Hepatocyte (in vitro differentiated cells): ENCODE measurements around the gene TMEM87A. TPM values are rescaled to one million over a fixed set of nuclear protein-coding genes. Genes with fewer than 3 reads are reported as not detected.

Experiments
- DNase-seq: peaks from one replicate; pipeline ENCODE4 v3.0.0-alpha.2; 2016; ENCODE audit warnings: low spot score
- H2AFZ ChIP-seq: fragments of 200-600 bp; sonication (generic); 2 replicates; pipeline ENCODE4 v1.6.0; 2016; ENCODE audit warnings: antibody characterized with exemption, mild to moderate bottlenecking
- H3K27ac ChIP-seq: fragments of 200-600 bp; sonication (generic); 2 replicates; pipeline ENCODE4 v1.5.1; 2016; ENCODE audit warnings: mild to moderate bottlenecking
- H3K27me3 ChIP-seq: fragments of 200-600 bp; sonication (generic); 2 replicates; pipeline ENCODE4 v1.6.1; 2016
- H3K36me3 ChIP-seq: fragments of 200-600 bp; sonication (generic); replicated peaks from 2 replicates; pipeline ENCODE4 v1.5.1; 2016; ENCODE audit warnings: low read depth; ENCODE audit not compliant: insufficient read depth
- H3K4me1 ChIP-seq: fragments of 200-600 bp; sonication (generic); 2 replicates; pipeline ENCODE4 v1.5.1; 2016; ENCODE audit warnings: mild to moderate bottlenecking, moderate library complexity; ENCODE audit not compliant: insufficient read depth
- H3K4me2 ChIP-seq: fragments of 200-600 bp; sonication (generic); 2 replicates; pipeline ENCODE4 v1.6.0; 2016
- H3K4me3 ChIP-seq: fragments of 200-600 bp; sonication (generic); 2 replicates; pipeline ENCODE4 v1.5.1; 2016; ENCODE audit warnings: mild to moderate bottlenecking
- H3K79me2 ChIP-seq: fragments of 200-600 bp; sonication (generic); 2 replicates; pipeline ENCODE4 v1.6.0; 2017; ENCODE audit warnings: mild to moderate bottlenecking
- H3K9me2 ChIP-seq: fragments of 200-600 bp; sonication (generic); replicated peaks from 2 replicates; pipeline ENCODE4 v1.6.0; 2017; ENCODE audit warnings: mild to moderate bottlenecking; ENCODE audit not compliant: insufficient read depth
- H3K9me3 ChIP-seq: fragments of 200-600 bp; sonication (generic); 2 replicates; pipeline ENCODE4 v1.5.1; 2016; ENCODE audit warnings: low read depth, mild to moderate bottlenecking
- H4K20me1 ChIP-seq: fragments of 200-600 bp; sonication (generic); 2 replicates; pipeline ENCODE4 v1.6.0; 2016; ENCODE audit warnings: mild to moderate bottlenecking; ENCODE audit not compliant: insufficient read depth, poor library complexity, severe bottlenecking
- EZH2 ChIP-seq: fragments of 200-600 bp; sonication (generic); IDR thresholded peaks from 2 replicates; pipeline ENCODE4 v1.6.1; 2016; ENCODE audit warnings: antibody characterized with exemption, mild to moderate bottlenecking, borderline replicate concordance
- EZH2phosphoT487 ChIP-seq: fragments of 200-600 bp; sonication (generic); IDR thresholded peaks from one replicate; pipeline ENCODE4 v1.6.1; 2018; ENCODE audit warnings: antibody characterized with exemption, mild to moderate bottlenecking, low read depth, moderate library complexity; ENCODE audit not compliant: unreplicated experiment, severe bottlenecking
- WGBS: methylation state at CpG from one replicate; pipeline ENCODE4 v1.1.6; 2016; ENCODE audit warnings: low lambda C conversion rate; ENCODE audit errors: missing lambda C conversion rate; 5-methylcytosine and 5-hydroxymethylcytosine counted together
- polyA plus RNA-seq: library from polyadenylated mRNA; unstranded; fragments of >200 nt; fragmentation: Nextera tagmentation; extraction: Ambion mirVana; gene quantifications from 2 replicates; pipeline ENCODE4 v1.2.1, GENCODE V29; 2016
- total RNA-seq: library from RNA; depleted of rRNA; stranded (reverse); fragments of >200 nt; gene quantifications from 2 replicates; pipeline ENCODE4 v1.2.3, GENCODE V29; 2014
- TF ChIP-seq, protein P1 (sequence below): fragments of 200-600 bp; sonication (generic); IDR thresholded peaks from 2 replicates; pipeline ENCODE4 v1.5.1; 2016; ENCODE audit warnings: antibody characterized with exemption, mild to moderate bottlenecking; ENCODE audit not compliant: poor library complexity

The TMEM87A gene
- total and polyA plus RNA-seq, 2 experiments from 2014 or later, result 68.3 to 97.6 TPM

DNA sequence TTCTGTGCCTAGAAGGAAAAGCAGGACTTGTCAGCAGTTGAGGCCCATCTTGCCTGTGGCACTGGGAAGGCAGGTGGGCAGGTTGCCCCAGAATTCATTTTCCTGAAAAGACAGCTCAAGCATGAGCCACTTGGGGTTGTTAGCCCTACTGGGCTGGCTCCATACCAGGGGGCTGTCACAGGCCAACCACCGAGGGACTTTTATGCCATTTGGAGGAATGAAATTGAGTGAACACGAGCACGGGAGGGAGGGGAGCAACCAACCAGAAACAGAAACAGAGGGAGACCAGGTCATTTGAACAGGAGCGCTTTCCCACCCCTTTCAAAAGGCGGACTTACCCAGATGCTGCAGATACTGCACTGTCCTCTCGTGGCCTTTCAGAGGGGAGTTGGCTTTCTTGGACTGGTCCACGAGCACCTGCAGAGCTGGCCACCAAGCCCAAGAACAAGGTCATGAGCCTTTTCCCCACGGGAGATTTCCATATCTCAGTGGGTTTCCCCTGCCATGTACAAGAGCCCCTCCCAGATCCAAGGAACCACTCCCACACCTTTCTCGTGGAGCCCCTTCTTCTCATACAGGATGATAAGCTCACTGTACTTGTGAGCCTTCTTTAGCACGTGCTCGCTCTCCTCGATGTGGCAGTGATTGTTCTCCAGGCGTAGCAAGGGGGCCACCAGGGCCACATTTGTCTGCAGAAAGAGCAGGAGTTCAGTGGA lies 106.8 kb downstream of the TMEM87A start:
- H4K20me1 ChIP-seq, result no peaks in the 10 kb centered on the region
- H3K4me3 ChIP-seq, result no peak overlapping the region
- no peaks in the 10 kb centered on the region for H3K4me1 ChIP-seq
- H3K4me2 ChIP-seq, result no peak overlapping the region
- no peaks in the 10 kb centered on the region for H3K79me2 ChIP-seq
- H3K9me3 ChIP-seq, result no peaks in the 10 kb centered on the region
- TF ChIP-seq, protein P1, sequence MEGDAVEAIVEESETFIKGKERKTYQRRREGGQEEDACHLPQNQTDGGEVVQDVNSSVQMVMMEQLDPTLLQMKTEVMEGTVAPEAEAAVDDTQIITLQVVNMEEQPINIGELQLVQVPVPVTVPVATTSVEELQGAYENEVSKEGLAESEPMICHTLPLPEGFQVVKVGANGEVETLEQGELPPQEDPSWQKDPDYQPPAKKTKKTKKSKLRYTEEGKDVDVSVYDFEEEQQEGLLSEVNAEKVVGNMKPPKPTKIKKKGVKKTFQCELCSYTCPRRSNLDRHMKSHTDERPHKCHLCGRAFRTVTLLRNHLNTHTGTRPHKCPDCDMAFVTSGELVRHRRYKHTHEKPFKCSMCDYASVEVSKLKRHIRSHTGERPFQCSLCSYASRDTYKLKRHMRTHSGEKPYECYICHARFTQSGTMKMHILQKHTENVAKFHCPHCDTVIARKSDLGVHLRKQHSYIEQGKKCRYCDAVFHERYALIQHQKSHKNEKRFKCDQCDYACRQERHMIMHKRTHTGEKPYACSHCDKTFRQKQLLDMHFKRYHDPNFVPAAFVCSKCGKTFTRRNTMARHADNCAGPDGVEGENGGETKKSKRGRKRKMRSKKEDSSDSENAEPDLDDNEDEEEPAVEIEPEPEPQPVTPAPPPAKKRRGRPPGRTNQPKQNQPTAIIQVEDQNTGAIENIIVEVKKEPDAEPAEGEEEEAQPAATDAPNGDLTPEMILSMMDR, result no peak
- TF ChIP-seq EZH2phosphoT487 (no peak), EZH2 (no peak)
- H3K36me3 ChIP-seq, result no peaks in the 10 kb centered on the region
- no peaks in the 10 kb centered on the region for H3K9me2 ChIP-seq
- no peak overlapping the region for H3K27ac ChIP-seq
- no peak for DNase-seq
- H3K27me3 ChIP-seq, result no peaks in the 10 kb centered on the region
- H2AFZ ChIP-seq, result no peak overlapping the region
- 96% methylated on average over 12 of the region's 13 CpGs for WGBS

DNA sequence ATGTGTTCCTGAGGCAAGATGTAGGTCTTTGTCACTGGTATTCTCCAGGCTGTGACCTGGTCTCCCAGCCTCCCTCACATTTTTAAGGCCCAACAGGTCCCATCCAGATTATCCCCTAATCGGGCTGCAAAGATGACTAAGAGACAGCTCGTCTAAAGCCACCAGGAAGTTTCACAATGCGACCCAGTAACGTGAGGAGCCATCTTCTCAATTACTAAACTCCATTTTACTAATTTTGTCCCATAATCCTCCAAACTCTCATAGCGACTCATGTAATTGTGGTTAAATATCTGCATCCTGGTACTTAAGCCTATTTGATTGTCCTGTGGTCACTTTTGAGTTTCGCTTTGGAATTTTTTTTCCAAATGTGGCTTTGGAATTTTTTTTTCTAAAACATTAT lies 108.1 kb downstream of the TMEM87A start:
- 97% methylated on average over 6 of the region's 6 CpGs for WGBS
- no peaks in the 10 kb centered on the region for H3K79me2 ChIP-seq
- no peaks in the 10 kb centered on the region for H3K27me3 ChIP-seq
- H3K4me3 ChIP-seq, result no peak overlapping the region
- no peak overlapping the region for H3K4me2 ChIP-seq
- H3K9me2 ChIP-seq, result no peaks in the 10 kb centered on the region
- H4K20me1 ChIP-seq, result no peaks in the 10 kb centered on the region
- H3K9me3 ChIP-seq, result no peaks in the 10 kb centered on the region
- no peaks in the 10 kb centered on the region for H3K36me3 ChIP-seq
- H3K4me1 ChIP-seq, result no peaks in the 10 kb centered on the region
- DNase-seq, result no peak
- TF ChIP-seq, protein P1, result no peak
- TF ChIP-seq EZH2 (no peak), EZH2phosphoT487 (no peak)
- no peak overlapping the region for H2AFZ ChIP-seq
- H3K27ac ChIP-seq, result no peak overlapping the region

DNA sequence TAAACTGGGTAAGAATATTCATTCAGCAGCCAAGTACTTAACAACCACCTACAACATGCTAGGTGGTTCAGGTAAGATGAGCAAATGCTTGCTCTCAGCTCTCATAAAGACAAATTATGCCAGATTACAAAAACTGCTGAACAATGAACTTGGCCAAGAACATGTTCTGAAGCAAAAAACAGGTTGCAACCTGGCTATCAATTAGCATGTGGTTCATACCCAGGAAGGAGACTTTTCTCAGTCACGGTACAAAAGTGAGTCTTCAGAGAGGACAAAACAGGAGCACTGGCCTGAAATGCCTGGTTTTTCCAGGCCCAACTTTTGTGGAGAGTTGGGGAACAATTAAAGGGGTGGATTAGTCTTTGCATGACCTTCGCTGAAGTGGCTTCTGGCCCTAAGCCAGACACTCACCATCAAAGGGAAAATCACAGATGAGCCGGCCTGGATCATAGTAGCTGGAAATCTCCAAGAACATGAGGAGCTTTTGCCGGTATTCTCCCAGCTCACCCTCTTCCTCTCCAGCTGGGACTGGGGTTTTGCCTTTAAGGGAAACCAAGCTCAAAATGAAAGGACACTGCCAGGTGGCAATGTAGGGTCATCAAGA lies 109.2 kb downstream of the TMEM87A start:
- Histone ChIP-seq H3K79me2 (no peaks in the 10 kb centered on the region), H3K4me1 (no peaks in the 10 kb centered on the region), H3K9me3 (no peaks in the 10 kb centered on the region), H4K20me1 (no peaks in the 10 kb centered on the region), H3K4me2 (no peak overlapping the region), H3K9me2 (no peaks in the 10 kb centered on the region), H3K27ac (no peak overlapping the region), H2AFZ (no peak overlapping the region), H3K27me3 (no peaks in the 10 kb centered on the region), H3K4me3 (no peak overlapping the region), H3K36me3 (no peaks in the 10 kb centered on the region)
- DNase-seq, result no peak
- TF ChIP-seq EZH2phosphoT487 (no peak), EZH2 (no peak)
- TF ChIP-seq, protein P1, result no peak
- WGBS, result 83% methylated on average over 4 of the region's 4 CpGs
